DND-41 (cell line): ENCODE measurements around the gene CSAD.
A peak's percentile ranks its signal among the peaks of the same experiment; 100 is the strongest.

Experiments
- ATAC-seq: fragments of 200-7000 bp; cut with Tn5 transposase; 3 replicates; pipeline ENCODE4 v1.9.1; 2021; ENCODE audit warnings: low read depth; ENCODE audit not compliant: insufficient read depth
- DNase-seq: peaks from one replicate; pipeline ENCODE4 v3.0.0-alpha.2; 2020
- H2AFZ ChIP-seq: 2 replicates; pipeline ENCODE4 v1.6.0; 2012; ENCODE audit warnings: low read depth, low read length
- H3K27ac ChIP-seq: 2 replicates; pipeline ENCODE4 v1.5.1; 2012; ENCODE audit warnings: low read length, inconsistent platforms
- H3K27me3 ChIP-seq: fragments of 200-600 bp; sonication (generic); 2 replicates; pipeline ENCODE4 v1.6.0; 2012; ENCODE audit warnings: low read length, mild to moderate bottlenecking, inconsistent platforms; ENCODE audit not compliant: insufficient read depth, poor library complexity
- H3K36me3 ChIP-seq: 2 replicates; pipeline ENCODE4 v1.5.1; 2012; ENCODE audit warnings: low read length, inconsistent platforms; ENCODE audit not compliant: insufficient read depth
- H3K4me1 ChIP-seq: 2 replicates; pipeline ENCODE4 v1.5.1; 2012; ENCODE audit warnings: mild to moderate bottlenecking, low read length; ENCODE audit not compliant: insufficient read depth
- H3K4me2 ChIP-seq: 2 replicates; pipeline ENCODE4 v1.6.0; 2012; ENCODE audit warnings: mild to moderate bottlenecking, moderate library complexity, low read length, inconsistent platforms; ENCODE audit not compliant: insufficient read depth
- H3K4me3 ChIP-seq, 2 experiments: fragments of 200-600 bp in 1 of 2; shearing (Covaris generic) in 1 of 2; 2 replicates each; pipeline ENCODE4 v1.5.1; 2012 to 2016; ENCODE audit warnings: inconsistent platforms in 2 of 2, low read length in 2 of 2, mild to moderate bottlenecking in 2 of 2, low read depth in 1 of 2, moderate library complexity in 1 of 2
- H3K79me2 ChIP-seq: 2 replicates; pipeline ENCODE4 v1.6.0; 2012; ENCODE audit warnings: low read length, inconsistent platforms; ENCODE audit not compliant: insufficient read depth
- H3K9ac ChIP-seq: 2 replicates; pipeline ENCODE4 v1.6.0; 2012; ENCODE audit warnings: low read depth, mild to moderate bottlenecking, inconsistent platforms, low read length, moderate library complexity
- H3K9me3 ChIP-seq: 2 replicates; pipeline ENCODE4 v1.5.1; 2012; ENCODE audit warnings: low read length, moderate library complexity, mild to moderate bottlenecking, inconsistent platforms; ENCODE audit not compliant: insufficient read depth, severe bottlenecking
- H4K20me1 ChIP-seq: 2 replicates; pipeline ENCODE4 v1.6.0; 2012; ENCODE audit warnings: low read length; ENCODE audit not compliant: insufficient read depth
- EZH2 ChIP-seq: IDR thresholded peaks from 3 replicates; pipeline ENCODE4 v1.6.1; 2012; ENCODE audit warnings: borderline replicate concordance, low read depth, mild to moderate bottlenecking, moderate library complexity, low read length, inconsistent platforms; ENCODE audit not compliant: severe bottlenecking
- TF ChIP-seq, protein P1 (sequence below): IDR thresholded peaks from 2 replicates; pipeline ENCODE4 v1.5.1; 2012; ENCODE audit warnings: borderline replicate concordance, low read length, moderate library complexity, mild to moderate bottlenecking; ENCODE audit not compliant: poor library complexity, severe bottlenecking; ENCODE audit errors: extremely low read depth

Gene CSAD

GRCh38 chr12:53214221-53214620 is 33.5 kb upstream of the CSAD start:
- Histone ChIP-seq H3K9me3 (no peaks in the 10 kb centered on the region), H3K27me3 (peaks cover 3% of the 10 kb centered on the region), H4K20me1 (no peaks in the 10 kb centered on the region), H3K4me2 (no peak overlapping the region), H3K27ac (no peak overlapping the region), H3K9ac (no peak overlapping the region), H2AFZ (0 out of 2 replicates have a peak overlapping the region, but pooled peaks have one; percentile 68), H3K4me1 (peaks cover 10% of the 10 kb centered on the region), H3K36me3 (no peaks in the 10 kb centered on the region), H3K4me3 (no peak overlapping the region), H3K79me2 (no peaks in the 10 kb centered on the region)
- ATAC-seq (no peak), DNase-seq (no peak)
- TF ChIP-seq, protein P1, sequence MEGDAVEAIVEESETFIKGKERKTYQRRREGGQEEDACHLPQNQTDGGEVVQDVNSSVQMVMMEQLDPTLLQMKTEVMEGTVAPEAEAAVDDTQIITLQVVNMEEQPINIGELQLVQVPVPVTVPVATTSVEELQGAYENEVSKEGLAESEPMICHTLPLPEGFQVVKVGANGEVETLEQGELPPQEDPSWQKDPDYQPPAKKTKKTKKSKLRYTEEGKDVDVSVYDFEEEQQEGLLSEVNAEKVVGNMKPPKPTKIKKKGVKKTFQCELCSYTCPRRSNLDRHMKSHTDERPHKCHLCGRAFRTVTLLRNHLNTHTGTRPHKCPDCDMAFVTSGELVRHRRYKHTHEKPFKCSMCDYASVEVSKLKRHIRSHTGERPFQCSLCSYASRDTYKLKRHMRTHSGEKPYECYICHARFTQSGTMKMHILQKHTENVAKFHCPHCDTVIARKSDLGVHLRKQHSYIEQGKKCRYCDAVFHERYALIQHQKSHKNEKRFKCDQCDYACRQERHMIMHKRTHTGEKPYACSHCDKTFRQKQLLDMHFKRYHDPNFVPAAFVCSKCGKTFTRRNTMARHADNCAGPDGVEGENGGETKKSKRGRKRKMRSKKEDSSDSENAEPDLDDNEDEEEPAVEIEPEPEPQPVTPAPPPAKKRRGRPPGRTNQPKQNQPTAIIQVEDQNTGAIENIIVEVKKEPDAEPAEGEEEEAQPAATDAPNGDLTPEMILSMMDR, result no peak
- TF ChIP-seq EZH2, result no peak

- ATAC-seq (peak; percentile 94), DNase-seq (peak; percentile 87)
- H3K27ac ChIP-seq, result no peak overlapping the region
- no peak overlapping the region for H3K4me3 ChIP-seq
- no peaks in the 10 kb centered on the region for H3K36me3 ChIP-seq
- H3K9ac ChIP-seq, result no peak overlapping the region
- no peaks in the 10 kb centered on the region for H4K20me1 ChIP-seq
- H2AFZ ChIP-seq, result peak overlapping the region; percentile 68
- H3K4me1 ChIP-seq, result peaks cover 14% of the 10 kb centered on the region
- TF ChIP-seq EZH2, result no peak
- TF ChIP-seq, protein P1, result peak; percentile 99
- H3K79me2 ChIP-seq, result no peaks in the 10 kb centered on the region
- H3K4me2 ChIP-seq, result peak overlapping the region; percentile 51; the same call in 1 of the 2 replicates
- H3K27me3 ChIP-seq, result no peaks in the 10 kb centered on the region
- H3K9me3 ChIP-seq, result no peaks in the 10 kb centered on the region
These were observed 32.6 kb upstream of the CSAD start for GRCh38 chr12:53213348-53213747.

DNA sequence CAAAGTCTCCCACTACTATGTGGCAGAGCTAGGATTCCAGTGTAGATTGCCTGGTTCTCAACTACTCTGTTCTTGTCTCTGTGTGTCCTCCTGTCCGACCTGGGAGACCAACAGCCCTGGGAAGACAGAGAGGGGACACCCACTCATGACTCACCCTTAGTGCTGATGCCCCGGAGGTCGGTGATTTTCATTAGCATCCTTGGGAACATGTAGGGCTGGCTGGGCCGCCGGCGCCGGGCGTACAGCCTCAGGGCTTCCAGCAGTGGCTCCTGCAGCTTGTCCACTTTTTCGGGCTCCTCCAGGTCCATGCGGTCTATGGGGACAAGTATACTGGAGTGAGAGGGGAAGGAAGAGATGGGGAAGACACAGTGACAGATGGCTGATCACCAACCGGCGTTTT is 32.2 kb upstream of the CSAD start:
- no peaks in the 10 kb centered on the region for H3K27me3 ChIP-seq
- 0 out of 2 replicates have a peak overlapping the region, but pooled peaks have one; percentile 51 for H3K4me2 ChIP-seq
- no peak overlapping the region for H3K4me3 ChIP-seq
- H3K27ac ChIP-seq, result no peak overlapping the region
- H3K4me1 ChIP-seq, result peaks cover 14% of the 10 kb centered on the region
- H3K79me2 ChIP-seq, result no peaks in the 10 kb centered on the region
- H3K9ac ChIP-seq, result no peak overlapping the region
- no peaks in the 10 kb centered on the region for H3K36me3 ChIP-seq
- no peaks in the 10 kb centered on the region for H3K9me3 ChIP-seq
- DNase-seq (no peak), ATAC-seq (no peak)
- no peaks in the 10 kb centered on the region for H4K20me1 ChIP-seq
- peak overlapping the region; percentile 12; the same call in 1 of the 2 replicates for H2AFZ ChIP-seq
- TF ChIP-seq EZH2, result no peak
- TF ChIP-seq, protein P1, result no peak
